Naive thymus-derived CD4-positive, alpha-beta T cell (primary cell): Measurements from ENCODE around the gene CNOT6. TPM values are rescaled to one million over a fixed set of nuclear protein-coding genes. Genes with fewer than 3 reads are reported as not detected.

Experiments used
- ATAC-seq: fragments of 150-1000 bp; cut with Tn5 transposase; 2 replicates; pipeline ENCODE4 v1.10.0; 2021; ENCODE audit warnings: mild to moderate bottlenecking, moderate library complexity
- CTCF ChIA-PET: fragments of 350-600 bp; sonication (Branson Sonifier 250); formaldehyde crosslinking; loops from one replicate; lab custom pipeline; 2021; ENCODE audit warnings: antibody characterized with exemption; lab: Charles Lee
- POLR2A ChIA-PET: fragments of 350-600 bp; sonication (Branson Sonifier 250); formaldehyde crosslinking; loops from one replicate; lab custom pipeline; 2021; ENCODE audit warnings: antibody characterized with exemption, inconsistent platforms; lab: Charles Lee
- DNase-seq, 9 donors: peaks; one replicate each; pipeline versions ENCODE4 v3.0.0 to v3.0.0-alpha.2; 2020 to 2022; ENCODE audit warnings: mixed read lengths in 1 of 9
- H3K27ac ChIP-seq: one replicate; pipeline ENCODE4 v1.7.0; 2013; ENCODE audit warnings: mild to moderate bottlenecking, low read depth, low read length, moderate library complexity
- H3K27me3 ChIP-seq, 2 donors: one replicate each; pipeline ENCODE4 v1.7.0; 2013; ENCODE audit warnings: low read length in 2 of 2, mild to moderate bottlenecking in 2 of 2, moderate library complexity in 2 of 2; ENCODE audit not compliant: control insufficient read depth in 2 of 2, insufficient read depth in 2 of 2
- H3K36me3 ChIP-seq, 3 experiments: 1 replicate in 2 of 3; 2 replicates in 1 of 3; pipeline ENCODE4 v1.7.0; 2013; ENCODE audit warnings: low read length in 3 of 3, mild to moderate bottlenecking in 3 of 3, moderate library complexity in 1 of 3; ENCODE audit not compliant: insufficient read depth in 3 of 3, control insufficient read depth in 2 of 3
- H3K4me1 ChIP-seq, 2 donors: one replicate each; pipeline ENCODE4 v1.7.0; 2013; ENCODE audit warnings: low read length in 2 of 2, mild to moderate bottlenecking in 2 of 2, moderate library complexity in 1 of 2; ENCODE audit not compliant: control insufficient read depth in 2 of 2, insufficient read depth in 2 of 2
- H3K4me3 ChIP-seq: 2 replicates; pipeline ENCODE4 v1.7.0; 2013; ENCODE audit warnings: mild to moderate bottlenecking, low read length
- H3K9me3 ChIP-seq, 3 experiments: 1 replicate in 2 of 3; 2 replicates in 1 of 3; pipeline ENCODE4 v1.7.0; 2013; ENCODE audit warnings: low read length in 3 of 3; ENCODE audit not compliant: control insufficient read depth in 2 of 3
- H3K27ac Mint-ChIP-seq, 9 donors: one replicate each; pipeline ENCODE4 v1.8.0; 2020 to 2022; ENCODE audit warnings: mixed read lengths in 9 of 9, mild to moderate bottlenecking in 8 of 9, moderate library complexity in 5 of 9, inconsistent platforms in 2 of 9
- H3K27me3 Mint-ChIP-seq, 5 donors: one replicate each; pipeline ENCODE4 v1.8.0; 2021 to 2022; ENCODE audit warnings: mixed read lengths in 5 of 5, mild to moderate bottlenecking in 1 of 5
- H3K36me3 Mint-ChIP-seq, 5 donors: one replicate each; pipeline ENCODE4 v1.8.0; 2020 to 2022; ENCODE audit warnings: mixed read lengths in 5 of 5, mild to moderate bottlenecking in 3 of 5, inconsistent platforms in 1 of 5
- H3K4me1 Mint-ChIP-seq, 7 donors: one replicate each; pipeline ENCODE4 v1.8.0; 2020 to 2022; ENCODE audit warnings: mixed read lengths in 7 of 7, mild to moderate bottlenecking in 3 of 7, inconsistent platforms in 1 of 7
- H3K4me3 Mint-ChIP-seq, 10 donors: one replicate each; pipeline ENCODE4 v1.8.0; 2020 to 2022; ENCODE audit warnings: mild to moderate bottlenecking in 10 of 10, mixed read lengths in 10 of 10, moderate library complexity in 6 of 10, inconsistent platforms in 2 of 10
- H3K9me3 Mint-ChIP-seq, 11 donors: one replicate each; pipeline ENCODE4 v1.8.0; 2020 to 2022; ENCODE audit warnings: mixed read lengths in 11 of 11, mild to moderate bottlenecking in 4 of 11, inconsistent platforms in 1 of 11, moderate library complexity in 1 of 11
- intact Hi-C, 2 donors: fragments of 100-400 bp; cut with micrococcal nuclease; formaldehyde crosslinking; loops; one replicate each; pipeline ENCODE4 v1.15.1; 2023
- polyA plus RNA-seq, 2 donors: library from polyadenylated mRNA; unstranded; fragments of 300-500 nt; fragmentation: Illumina TruSeq; gene quantifications; one replicate each; pipeline ENCODE4 v1.2.3, GENCODE V29; 2021
- total RNA-seq, 6 experiments: library from RNA in 5 of 6; stranded (reverse) in 5 of 6; gene quantifications; 1 replicate in 5 of 6; 2 replicates in 1 of 6; pipeline ENCODE4 v1.2.3 and lab custom pipeline; 2021 to 2026

CNOT6 gene
- total and polyA plus RNA-seq, 7 experiments from 2014 or later, result 8.3 to 41.9 (median 25.4) TPM

GRCh38 chr5:180607861-180608571 lies 113.8 kb downstream of the CNOT6 start:
- H3K4me1 ChIP-seq, result no peaks in the 10 kb centered on the region
- ATAC-seq, result no peak
- H3K27ac Mint-ChIP-seq, result peak overlapping the region in 1 of 9 donors; percentile 11
- H3K9me3 ChIP-seq, result no peaks in the 10 kb centered on the region
- H3K36me3 ChIP-seq, result no peaks in the 10 kb centered on the region
- no peaks in the 10 kb centered on the region for H3K27me3 ChIP-seq
- ChIA-PET CTCF (no interaction called here), POLR2A (no interaction called here)
- no peak overlapping the region for H3K4me3 ChIP-seq
- no peak overlapping the region for H3K4me3 Mint-ChIP-seq
- no peak overlapping the region for H3K27ac ChIP-seq
- peaks cover 0 to 10% (median 0%) of the 10 kb centered on the region in 7 donors for H3K4me1 Mint-ChIP-seq
- DNase-seq, result no peak
- no peaks in the 10 kb centered on the region for H3K36me3 Mint-ChIP-seq
- intact Hi-C loops, result no loop called here
- peaks cover 0 to 2% (median 0%) of the 10 kb centered on the region in 11 donors for H3K9me3 Mint-ChIP-seq
- H3K27me3 Mint-ChIP-seq, result no peaks in the 10 kb centered on the region

- intact Hi-C loops, result no loop called here
Observed at GRCh38 chr5:180608572-180609310, 114.6 kb downstream of the CNOT6 start.

GRCh38 chr5:180609386-180609785 lies 115.2 kb downstream of the CNOT6 start:
- Mint-ChIP-seq H3K9me3 (peaks cover 0 to 2% (median 0%) of the 10 kb centered on the region in 11 donors), H3K27me3 (no peaks in the 10 kb centered on the region), H3K4me1 (peaks cover 0 to 10% (median 0%) of the 10 kb centered on the region in 7 donors), H3K27ac (no peak overlapping the region), H3K36me3 (no peaks in the 10 kb centered on the region), H3K4me3 (no peak overlapping the region)
- Histone ChIP-seq H3K9me3 (no peaks in the 10 kb centered on the region), H3K4me3 (no peak overlapping the region), H3K36me3 (no peaks in the 10 kb centered on the region), H3K27ac (no peak overlapping the region), H3K27me3 (no peaks in the 10 kb centered on the region), H3K4me1 (no peaks in the 10 kb centered on the region)
- DNase-seq, result no peak
- intact Hi-C loops, result no loop called here
- ChIA-PET CTCF (no interaction called here), POLR2A (no interaction called here)
- no peak for ATAC-seq

More at GRCh38 chr5:180608572-180609310, 114.6 kb downstream of the CNOT6 start:
- Histone ChIP-seq H3K27me3 (no peaks in the 10 kb centered on the region), H3K36me3 (no peaks in the 10 kb centered on the region), H3K4me3 (no peak overlapping the region), H3K4me1 (no peaks in the 10 kb centered on the region), H3K27ac (no peak overlapping the region), H3K9me3 (no peaks in the 10 kb centered on the region)
- H3K9me3 Mint-ChIP-seq, result peaks cover 0 to 2% (median 0%) of the 10 kb centered on the region in 11 donors
- H3K4me3 Mint-ChIP-seq, result no peak overlapping the region
- ChIA-PET POLR2A (no interaction called here), CTCF (no interaction called here)
- H3K27ac Mint-ChIP-seq, result peak overlapping the region in 1 of 9 donors; percentile 11
- no peak for DNase-seq
- no peaks in the 10 kb centered on the region for H3K36me3 Mint-ChIP-seq
- no peak for ATAC-seq
- peaks cover 0 to 10% (median 0%) of the 10 kb centered on the region in 7 donors for H3K4me1 Mint-ChIP-seq
- H3K27me3 Mint-ChIP-seq, result no peaks in the 10 kb centered on the region

- CTCF ChIA-PET, result no interaction called here
Observed at GRCh38 chr5:180609817-180610550, 115.8 kb downstream of the CNOT6 start.

GRCh38 chr5:180611140-180611850 lies 117.1 kb downstream of the CNOT6 start:
- CTCF ChIA-PET, result no interaction called here

More at GRCh38 chr5:180609817-180610550, 115.8 kb downstream of the CNOT6 start:
- peaks cover 0 to 2% (median 0%) of the 10 kb centered on the region in 11 donors for H3K9me3 Mint-ChIP-seq
- no peak for ATAC-seq
- POLR2A ChIA-PET, result no interaction called here
- DNase-seq, result no peak
- no peak overlapping the region for H3K4me3 ChIP-seq
- H3K4me3 Mint-ChIP-seq, result no peak overlapping the region
- H3K27ac Mint-ChIP-seq, result no peak overlapping the region
- no peak overlapping the region for H3K27ac ChIP-seq
- no peaks in the 10 kb centered on the region for H3K27me3 ChIP-seq
- no peaks in the 10 kb centered on the region for H3K36me3 Mint-ChIP-seq
- H3K36me3 ChIP-seq, result no peaks in the 10 kb centered on the region
- no peaks in the 10 kb centered on the region for H3K27me3 Mint-ChIP-seq
- H3K9me3 ChIP-seq, result no peaks in the 10 kb centered on the region
- intact Hi-C loops, result no loop called here
- H3K4me1 ChIP-seq, result no peaks in the 10 kb centered on the region
- peaks cover 0 to 10% (median 0%) of the 10 kb centered on the region in 7 donors for H3K4me1 Mint-ChIP-seq

GRCh38 chr5:180612683-180613082 lies 118.5 kb downstream of the CNOT6 start:
- Histone ChIP-seq H3K4me1 (no peaks in the 10 kb centered on the region), H3K27me3 (no peaks in the 10 kb centered on the region), H3K36me3 (no peaks in the 10 kb centered on the region), H3K9me3 (no peaks in the 10 kb centered on the region), H3K27ac (no peak overlapping the region), H3K4me3 (no peak overlapping the region)
- Mint-ChIP-seq H3K9me3 (peaks cover 0 to 2% (median 0%) of the 10 kb centered on the region in 11 donors), H3K27ac (no peak overlapping the region), H3K27me3 (no peaks in the 10 kb centered on the region), H3K4me3 (no peak overlapping the region), H3K4me1 (peaks cover 0 to 5% (median 0%) of the 10 kb centered on the region in 7 donors), H3K36me3 (no peaks in the 10 kb centered on the region)
- POLR2A ChIA-PET, result no interaction called here
- no peak for ATAC-seq
- DNase-seq, result no peak
- CTCF ChIA-PET, result interaction anchor here (1.1 kb wide), 1 partner anchor 72 kb away, joined by 4 read pairs; no protein-coding TSS in a partner anchor
- intact Hi-C loops, result no loop called here

More at GRCh38 chr5:180611140-180611850, 117.1 kb downstream of the CNOT6 start:
- no peak overlapping the region for H3K4me3 ChIP-seq
- Mint-ChIP-seq H3K27me3 (no peaks in the 10 kb centered on the region), H3K27ac (no peak overlapping the region), H3K4me1 (peaks cover 0 to 5% (median 0%) of the 10 kb centered on the region in 7 donors), H3K4me3 (no peak overlapping the region), H3K36me3 (no peaks in the 10 kb centered on the region), H3K9me3 (peaks cover 0 to 2% (median 0%) of the 10 kb centered on the region in 11 donors)
- no peaks in the 10 kb centered on the region for H3K9me3 ChIP-seq
- ATAC-seq, result no peak
- H3K4me1 ChIP-seq, result no peaks in the 10 kb centered on the region
- H3K27me3 ChIP-seq, result no peaks in the 10 kb centered on the region
- no peak overlapping the region for H3K27ac ChIP-seq
- no peak for DNase-seq
- intact Hi-C loops, result no loop called here
- POLR2A ChIA-PET, result no interaction called here
- no peaks in the 10 kb centered on the region for H3K36me3 ChIP-seq
